ENCODE results near the gene ADD2. TPM values are rescaled to one million over a fixed set of nuclear protein-coding genes. Genes with fewer than 3 reads are reported as not detected.

Gene ADD2
- total and polyA plus RNA-seq, 4 donors, result 0.08 to 156 (median 0.16) TPM; not detected in 1

- no peak for DNase-seq (ENCODE audit: low spot score)
- Histone ChIP-seq H3K4me3 (ENCODE audit: low read depth in 1 of 3, low read length in 3 of 3) (no peak overlapping the region), H3K9ac (ENCODE audit: low read depth in 1 of 2, low read length in 2 of 2) (no peak overlapping the region), H3K4me1 (ENCODE audit: control insufficient read depth in 4 of 4, insufficient read depth in 4 of 4, low read length in 3 of 4) (no peaks in the 10 kb centered on the region), H3K36me3 (ENCODE audit: control insufficient read depth in 4 of 4, insufficient read depth in 3 of 4, low read depth in 1 of 4, low read length in 3 of 4) (no peaks in the 10 kb centered on the region), H3K27me3 (ENCODE audit: control insufficient read depth in 4 of 4, insufficient read depth in 4 of 4, low read length in 3 of 4) (peaks cover 0 to 7% (median 4%) of the 10 kb centered on the region in 4 donors), H3K9me3 (ENCODE audit: control insufficient read depth in 4 of 4, low read length in 3 of 4) (peaks cover 0 to 4% (median 0%) of the 10 kb centered on the region in 4 donors), H3K27ac (ENCODE audit: low read depth in 1 of 2, low read length in 2 of 2) (no peak overlapping the region)
- 63% methylated on average over 1 of the region's 1 CpG for WGBS
- no peak for TF ChIP-seq RAD21 (IDR thresholded peaks at IDR 0.05)
- TF ChIP-seq HNF4G (IDR thresholded peaks at IDR 0.05), result no peak
- TF ChIP-seq YY1 (IDR thresholded peaks at IDR 0.05), result no peak
- TF ChIP-seq SP1 (IDR thresholded peaks at IDR 0.05), result no peak
- no peak for TF ChIP-seq GABPA (IDR thresholded peaks at IDR 0.05 in 1 of 2, conservative IDR thresholded peaks at IDR 0.05 in 1 of 2)
- TF ChIP-seq, protein P1, sequence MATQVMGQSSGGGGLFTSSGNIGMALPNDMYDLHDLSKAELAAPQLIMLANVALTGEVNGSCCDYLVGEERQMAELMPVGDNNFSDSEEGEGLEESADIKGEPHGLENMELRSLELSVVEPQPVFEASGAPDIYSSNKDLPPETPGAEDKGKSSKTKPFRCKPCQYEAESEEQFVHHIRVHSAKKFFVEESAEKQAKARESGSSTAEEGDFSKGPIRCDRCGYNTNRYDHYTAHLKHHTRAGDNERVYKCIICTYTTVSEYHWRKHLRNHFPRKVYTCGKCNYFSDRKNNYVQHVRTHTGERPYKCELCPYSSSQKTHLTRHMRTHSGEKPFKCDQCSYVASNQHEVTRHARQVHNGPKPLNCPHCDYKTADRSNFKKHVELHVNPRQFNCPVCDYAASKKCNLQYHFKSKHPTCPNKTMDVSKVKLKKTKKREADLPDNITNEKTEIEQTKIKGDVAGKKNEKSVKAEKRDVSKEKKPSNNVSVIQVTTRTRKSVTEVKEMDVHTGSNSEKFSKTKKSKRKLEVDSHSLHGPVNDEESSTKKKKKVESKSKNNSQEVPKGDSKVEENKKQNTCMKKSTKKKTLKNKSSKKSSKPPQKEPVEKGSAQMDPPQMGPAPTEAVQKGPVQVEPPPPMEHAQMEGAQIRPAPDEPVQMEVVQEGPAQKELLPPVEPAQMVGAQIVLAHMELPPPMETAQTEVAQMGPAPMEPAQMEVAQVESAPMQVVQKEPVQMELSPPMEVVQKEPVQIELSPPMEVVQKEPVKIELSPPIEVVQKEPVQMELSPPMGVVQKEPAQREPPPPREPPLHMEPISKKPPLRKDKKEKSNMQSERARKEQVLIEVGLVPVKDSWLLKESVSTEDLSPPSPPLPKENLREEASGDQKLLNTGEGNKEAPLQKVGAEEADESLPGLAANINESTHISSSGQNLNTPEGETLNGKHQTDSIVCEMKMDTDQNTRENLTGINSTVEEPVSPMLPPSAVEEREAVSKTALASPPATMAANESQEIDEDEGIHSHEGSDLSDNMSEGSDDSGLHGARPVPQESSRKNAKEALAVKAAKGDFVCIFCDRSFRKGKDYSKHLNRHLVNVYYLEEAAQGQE (IDR thresholded peaks at IDR 0.05), result no peak
- no peak for TF ChIP-seq NR2F2 (IDR thresholded peaks at IDR 0.05)
- no peak for TF ChIP-seq ZBTB33 (IDR thresholded peaks at IDR 0.05)
- no peak for TF ChIP-seq FOXA1 (IDR thresholded peaks at IDR 0.05)
- no peak for TF ChIP-seq JUND (IDR thresholded peaks at IDR 0.05)
- no peak for TF ChIP-seq EGR1 (IDR thresholded peaks at IDR 0.05; ENCODE audit: low read depth in 2 of 2)
- TF ChIP-seq, protein P2, sequence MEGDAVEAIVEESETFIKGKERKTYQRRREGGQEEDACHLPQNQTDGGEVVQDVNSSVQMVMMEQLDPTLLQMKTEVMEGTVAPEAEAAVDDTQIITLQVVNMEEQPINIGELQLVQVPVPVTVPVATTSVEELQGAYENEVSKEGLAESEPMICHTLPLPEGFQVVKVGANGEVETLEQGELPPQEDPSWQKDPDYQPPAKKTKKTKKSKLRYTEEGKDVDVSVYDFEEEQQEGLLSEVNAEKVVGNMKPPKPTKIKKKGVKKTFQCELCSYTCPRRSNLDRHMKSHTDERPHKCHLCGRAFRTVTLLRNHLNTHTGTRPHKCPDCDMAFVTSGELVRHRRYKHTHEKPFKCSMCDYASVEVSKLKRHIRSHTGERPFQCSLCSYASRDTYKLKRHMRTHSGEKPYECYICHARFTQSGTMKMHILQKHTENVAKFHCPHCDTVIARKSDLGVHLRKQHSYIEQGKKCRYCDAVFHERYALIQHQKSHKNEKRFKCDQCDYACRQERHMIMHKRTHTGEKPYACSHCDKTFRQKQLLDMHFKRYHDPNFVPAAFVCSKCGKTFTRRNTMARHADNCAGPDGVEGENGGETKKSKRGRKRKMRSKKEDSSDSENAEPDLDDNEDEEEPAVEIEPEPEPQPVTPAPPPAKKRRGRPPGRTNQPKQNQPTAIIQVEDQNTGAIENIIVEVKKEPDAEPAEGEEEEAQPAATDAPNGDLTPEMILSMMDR (IDR thresholded peaks at IDR 0.05; ENCODE audit: low read depth, low read length, missing input control), result no peak
- TF ChIP-seq, protein P3, sequence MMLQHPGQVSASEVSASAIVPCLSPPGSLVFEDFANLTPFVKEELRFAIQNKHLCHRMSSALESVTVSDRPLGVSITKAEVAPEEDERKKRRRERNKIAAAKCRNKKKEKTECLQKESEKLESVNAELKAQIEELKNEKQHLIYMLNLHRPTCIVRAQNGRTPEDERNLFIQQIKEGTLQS (IDR thresholded peaks at IDR 0.05), result no peak
- TF ChIP-seq, protein P4, sequence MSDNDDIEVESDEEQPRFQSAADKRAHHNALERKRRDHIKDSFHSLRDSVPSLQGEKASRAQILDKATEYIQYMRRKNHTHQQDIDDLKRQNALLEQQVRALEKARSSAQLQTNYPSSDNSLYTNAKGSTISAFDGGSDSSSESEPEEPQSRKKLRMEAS (IDR thresholded peaks at IDR 0.05), result no peak
- no peak for TF ChIP-seq RXRA (IDR thresholded peaks at IDR 0.05)
- no peak for TF ChIP-seq TAF1 (conservative IDR thresholded peaks at IDR 0.05)
- TF ChIP-seq FOXA2 (IDR thresholded peaks at IDR 0.05), result no peak
- TF ChIP-seq HNF4A (conservative IDR thresholded peaks at IDR 0.05), result no peak
These were observed 10.7 kb upstream of the ADD2 start for GRCh38 chr2:70778676-70779075.

All from liver (tissue), 9 donors.